ENCODE measurements around the gene TMEM132D.
A peak's percentile ranks its signal among the peaks of the same experiment; 100 is the strongest.

TMEM132D gene

GRCh38 chr12:129594098-129594497 is 309.7 kb downstream of the TMEM132D start:
- no peak for ATAC-seq
- Mint-ChIP-seq H3K9me3 (peaks cover 11% of the 10 kb centered on the region), H3K27ac (no peak overlapping the region), H3K4me3 (no peak overlapping the region), H3K4me1 (no peaks in the 10 kb centered on the region), H3K27me3 (no peaks in the 10 kb centered on the region), H3K36me3 (no peaks in the 10 kb centered on the region)

GRCh38 chr12:129592449-129592848 is 311.4 kb downstream of the TMEM132D start:
- H3K4me1 Mint-ChIP-seq = no peaks in the 10 kb centered on the region
- H3K36me3 Mint-ChIP-seq = no peaks in the 10 kb centered on the region
- no peak overlapping the region for H3K27ac Mint-ChIP-seq
- H3K4me3 Mint-ChIP-seq = no peak overlapping the region
- no peaks in the 10 kb centered on the region for H3K27me3 Mint-ChIP-seq
- peaks cover 11% of the 10 kb centered on the region for H3K9me3 Mint-ChIP-seq
- ATAC-seq = no peak

- ATAC-seq = no peak
- H3K27ac Mint-ChIP-seq = no peak overlapping the region
- peaks cover 14% of the 10 kb centered on the region for H3K9me3 Mint-ChIP-seq
- no peaks in the 10 kb centered on the region for H3K27me3 Mint-ChIP-seq
- no peak overlapping the region for H3K4me3 Mint-ChIP-seq
- H3K4me1 Mint-ChIP-seq = no peaks in the 10 kb centered on the region
- no peaks in the 10 kb centered on the region for H3K36me3 Mint-ChIP-seq
These were observed 314.3 kb downstream of the TMEM132D start for GRCh38 chr12:129589503-129589902.

- Mint-ChIP-seq H3K4me3 (no peak overlapping the region), H3K9me3 (peaks cover 14% of the 10 kb centered on the region), H3K27me3 (no peaks in the 10 kb centered on the region), H3K4me1 (no peaks in the 10 kb centered on the region), H3K36me3 (no peaks in the 10 kb centered on the region), H3K27ac (no peak overlapping the region)
- ATAC-seq = no peak
These were observed 315.7 kb downstream of the TMEM132D start for GRCh38 chr12:129588142-129588541.

GRCh38 chr12:129585296-129585695 is 318.5 kb downstream of the TMEM132D start:
- Mint-ChIP-seq H3K36me3 (no peaks in the 10 kb centered on the region), H3K4me1 (no peaks in the 10 kb centered on the region), H3K4me3 (no peak overlapping the region), H3K27ac (no peak overlapping the region), H3K9me3 (peaks cover 16% of the 10 kb centered on the region), H3K27me3 (no peaks in the 10 kb centered on the region)
- no peak for ATAC-seq

GRCh38 chr12:129579879-129580278 is 323.9 kb downstream of the TMEM132D start:
- Mint-ChIP-seq H3K27ac (no peak overlapping the region), H3K36me3 (no peaks in the 10 kb centered on the region), H3K4me3 (no peak overlapping the region), H3K4me1 (no peaks in the 10 kb centered on the region), H3K27me3 (no peaks in the 10 kb centered on the region), H3K9me3 (peaks cover 5% of the 10 kb centered on the region)
- no peak for ATAC-seq

- Mint-ChIP-seq H3K36me3 (no peaks in the 10 kb centered on the region), H3K4me1 (no peaks in the 10 kb centered on the region), H3K4me3 (no peak overlapping the region), H3K27ac (no peak overlapping the region), H3K27me3 (no peaks in the 10 kb centered on the region), H3K9me3 (peaks cover 3% of the 10 kb centered on the region)
- peak; percentile 53 for ATAC-seq
These were observed 331.8 kb downstream of the TMEM132D start for GRCh38 chr12:129571901-129572494.

GRCh38 chr12:129570796-129571400 is 332.9 kb downstream of the TMEM132D start:
- no peaks in the 10 kb centered on the region for H3K4me1 Mint-ChIP-seq
- no peaks in the 10 kb centered on the region for H3K27me3 Mint-ChIP-seq
- peaks cover 3% of the 10 kb centered on the region for H3K9me3 Mint-ChIP-seq
- no peaks in the 10 kb centered on the region for H3K36me3 Mint-ChIP-seq
- no peak overlapping the region for H3K4me3 Mint-ChIP-seq
- H3K27ac Mint-ChIP-seq = no peak overlapping the region
- ATAC-seq = no peak

GRCh38 chr12:129566800-129567199 is 337.0 kb downstream of the TMEM132D start:
- Mint-ChIP-seq H3K36me3 (no peaks in the 10 kb centered on the region), H3K4me1 (no peaks in the 10 kb centered on the region), H3K27ac (no peak overlapping the region), H3K27me3 (no peaks in the 10 kb centered on the region), H3K9me3 (peaks cover 2% of the 10 kb centered on the region), H3K4me3 (no peak overlapping the region)
- ATAC-seq = no peak

- Mint-ChIP-seq H3K4me3 (no peak overlapping the region), H3K27ac (no peak overlapping the region), H3K27me3 (no peaks in the 10 kb centered on the region), H3K36me3 (no peaks in the 10 kb centered on the region), H3K9me3 (peaks cover 4% of the 10 kb centered on the region), H3K4me1 (no peaks in the 10 kb centered on the region)
- no peak for ATAC-seq
These were observed 339.1 kb downstream of the TMEM132D start for GRCh38 chr12:129564768-129565167.

- Mint-ChIP-seq H3K36me3 (no peaks in the 10 kb centered on the region), H3K9me3 (peaks cover 4% of the 10 kb centered on the region), H3K4me1 (no peaks in the 10 kb centered on the region), H3K27me3 (no peaks in the 10 kb centered on the region), H3K4me3 (no peak overlapping the region), H3K27ac (no peak overlapping the region)
- no peak for ATAC-seq
These were observed 340.6 kb downstream of the TMEM132D start for GRCh38 chr12:129563266-129563665.

GRCh38 chr12:129561304-129561703 is 342.5 kb downstream of the TMEM132D start:
- Mint-ChIP-seq H3K27me3 (no peaks in the 10 kb centered on the region), H3K27ac (no peak overlapping the region), H3K4me3 (no peak overlapping the region), H3K4me1 (no peaks in the 10 kb centered on the region), H3K36me3 (no peaks in the 10 kb centered on the region), H3K9me3 (peaks cover 4% of the 10 kb centered on the region)
- ATAC-seq = no peak

- ATAC-seq = no peak
- Mint-ChIP-seq H3K36me3 (no peaks in the 10 kb centered on the region), H3K9me3 (peaks cover 4% of the 10 kb centered on the region), H3K4me3 (no peak overlapping the region), H3K27ac (no peak overlapping the region), H3K27me3 (no peaks in the 10 kb centered on the region), H3K4me1 (no peaks in the 10 kb centered on the region)
These were observed 344.0 kb downstream of the TMEM132D start for GRCh38 chr12:129559776-129560175.

GRCh38 chr12:129558036-129558435 is 345.8 kb downstream of the TMEM132D start:
- ATAC-seq = no peak
- Mint-ChIP-seq H3K27me3 (peaks cover 8% of the 10 kb centered on the region), H3K27ac (no peak overlapping the region), H3K36me3 (no peaks in the 10 kb centered on the region), H3K4me3 (no peak overlapping the region), H3K9me3 (peaks cover 8% of the 10 kb centered on the region), H3K4me1 (no peaks in the 10 kb centered on the region)

- Mint-ChIP-seq H3K27ac (no peak overlapping the region), H3K36me3 (no peaks in the 10 kb centered on the region), H3K27me3 (peaks cover 8% of the 10 kb centered on the region), H3K9me3 (peaks cover 12% of the 10 kb centered on the region), H3K4me3 (no peak overlapping the region), H3K4me1 (no peaks in the 10 kb centered on the region)
- ATAC-seq = no peak
These were observed 347.7 kb downstream of the TMEM132D start for GRCh38 chr12:129556082-129556481.

- H3K4me1 Mint-ChIP-seq = no peaks in the 10 kb centered on the region
- H3K27ac Mint-ChIP-seq = no peak overlapping the region
- H3K9me3 Mint-ChIP-seq = peaks cover 12% of the 10 kb centered on the region
- no peaks in the 10 kb centered on the region for H3K36me3 Mint-ChIP-seq
- H3K4me3 Mint-ChIP-seq = no peak overlapping the region
- no peak for ATAC-seq
- H3K27me3 Mint-ChIP-seq = peaks cover 8% of the 10 kb centered on the region
These were observed 350.7 kb downstream of the TMEM132D start for GRCh38 chr12:129552996-129553750.
